Neural crest cell (in vitro differentiated cells): ENCODE data around the gene IMPDH2. TPM values are rescaled to one million over a fixed set of nuclear protein-coding genes. Genes with fewer than 3 reads are reported as not detected.

Experiments used
- DNase-seq: peaks from one replicate; pipeline ENCODE4 v3.0.0; 2021; ENCODE audit warnings: low read depth, mixed read lengths, low spot score
- H3K27ac Mint-ChIP-seq: one replicate; pipeline ENCODE4 v1.8.0; 2021; ENCODE audit warnings: mild to moderate bottlenecking, mixed read lengths; ENCODE audit not compliant: unreplicated experiment
- H3K27me3 Mint-ChIP-seq: 2 replicates; pipeline ENCODE4 v1.8.0; 2021; ENCODE audit warnings: low read depth, mild to moderate bottlenecking, mixed read lengths
- H3K36me3 Mint-ChIP-seq: 2 replicates; pipeline ENCODE4 v1.8.0; 2021; ENCODE audit warnings: low read depth, mild to moderate bottlenecking, mixed read lengths
- H3K4me1 Mint-ChIP-seq: 2 replicates; pipeline ENCODE4 v1.8.0; 2021; ENCODE audit warnings: mixed read lengths
- H3K4me3 Mint-ChIP-seq: one replicate; pipeline ENCODE4 v1.8.0; 2021; ENCODE audit warnings: mild to moderate bottlenecking, mixed read lengths
- H3K9me3 Mint-ChIP-seq: 2 replicates; pipeline ENCODE4 v1.8.0; 2021; ENCODE audit warnings: mixed read lengths
- CTCF ChIP-seq: fragments of 200-600 bp; sonication (generic); conservative IDR thresholded peaks from 2 replicates; pipeline ENCODE4 v1.5.0; 2021; ENCODE audit warnings: antibody characterized with exemption, mild to moderate bottlenecking
- total RNA-seq: library from RNA; stranded (reverse); gene quantifications from 2 replicates; pipeline ENCODE4 v1.2.1, GENCODE V29; 2021

The IMPDH2 gene
- total RNA-seq, 1 donor from 2014 or later: 259 TPM

- Mint-ChIP-seq H3K27me3 (peaks cover 6% of the 10 kb centered on the region), H3K9me3 (no peaks in the 10 kb centered on the region), H3K4me3 (peak within 1 kb of the TSS; percentile 98), H3K4me1 (peaks cover 33% of the 10 kb centered on the region), H3K27ac (peak within 1 kb of the TSS; percentile 62), H3K36me3 (peaks cover 11% of the 10 kb centered on the region)
- TF ChIP-seq CTCF: no peak
- peak; percentile 41 for DNase-seq
These were observed 11.1 kb downstream of the IMPDH2 start, which contains the start of gene DALRD3 for GRCh38 chr3:49017971-49018706. DALRD3 (minus strand) TSS chr3:49018580; CDS start chr3:49018564, 16 bp downstream.

GRCh38 chr3:49017229-49017970 is 11.8 kb downstream of the IMPDH2 start:
- no peaks in the 10 kb centered on the region for H3K9me3 Mint-ChIP-seq
- H3K4me3 Mint-ChIP-seq: peak overlapping the region; percentile 90
- no peak for TF ChIP-seq CTCF
- H3K27ac Mint-ChIP-seq: no peak overlapping the region
- peaks cover 6% of the 10 kb centered on the region for H3K27me3 Mint-ChIP-seq
- no peak for DNase-seq
- H3K36me3 Mint-ChIP-seq: peaks cover 11% of the 10 kb centered on the region
- peaks cover 26% of the 10 kb centered on the region for H3K4me1 Mint-ChIP-seq

- Mint-ChIP-seq H3K27me3 (peaks cover 6% of the 10 kb centered on the region), H3K36me3 (peaks cover 11% of the 10 kb centered on the region), H3K4me1 (peaks cover 26% of the 10 kb centered on the region), H3K27ac (no peak overlapping the region), H3K9me3 (no peaks in the 10 kb centered on the region), H3K4me3 (peak overlapping the region; percentile 90)
- TF ChIP-seq CTCF: no peak
- no peak for DNase-seq
These were observed 12.6 kb downstream of the IMPDH2 start for GRCh38 chr3:49016414-49017228.

GRCh38 chr3:49015765-49016164 is 13.4 kb downstream of the IMPDH2 start:
- Mint-ChIP-seq H3K4me3 (peak overlapping the region; percentile 90), H3K36me3 (peaks cover 8% of the 10 kb centered on the region), H3K27ac (no peak overlapping the region), H3K9me3 (no peaks in the 10 kb centered on the region), H3K4me1 (peaks cover 21% of the 10 kb centered on the region), H3K27me3 (peaks cover 3% of the 10 kb centered on the region)
- DNase-seq: no peak
- TF ChIP-seq CTCF: no peak

- no peak for TF ChIP-seq CTCF
- H3K36me3 Mint-ChIP-seq: peaks cover 8% of the 10 kb centered on the region
- peaks cover 3% of the 10 kb centered on the region for H3K27me3 Mint-ChIP-seq
- peak overlapping the region; percentile 90 for H3K4me3 Mint-ChIP-seq
- H3K4me1 Mint-ChIP-seq: peaks cover 18% of the 10 kb centered on the region
- no peak overlapping the region for H3K27ac Mint-ChIP-seq
- H3K9me3 Mint-ChIP-seq: no peaks in the 10 kb centered on the region
- no peak for DNase-seq
These were observed 14.1 kb downstream of the IMPDH2 start for GRCh38 chr3:49015072-49015471.
